GM08714 (cell line): Measurements from ENCODE around the gene PPP3CA.

ENCODE experiments used
- H3K4me3 ChIP-seq: fragments of 200-500 bp; sonication (Bioruptor generic); 2 replicates; pipeline ENCODE4 v1.5.1; 2014; ENCODE audit warnings: mild to moderate bottlenecking, low read length, inconsistent platforms
- ZNF274 ChIP-seq: IDR thresholded peaks from 2 replicates; pipeline ENCODE4 v1.6.1; 2012; ENCODE audit warnings: mild to moderate bottlenecking, low read depth, low read length

PPP3CA gene

GRCh38 chr4:101232074-101232776 is 115.1 kb downstream of the PPP3CA start:
- TF ChIP-seq ZNF274 = no peak
- no peak overlapping the region for H3K4me3 ChIP-seq

DNA sequence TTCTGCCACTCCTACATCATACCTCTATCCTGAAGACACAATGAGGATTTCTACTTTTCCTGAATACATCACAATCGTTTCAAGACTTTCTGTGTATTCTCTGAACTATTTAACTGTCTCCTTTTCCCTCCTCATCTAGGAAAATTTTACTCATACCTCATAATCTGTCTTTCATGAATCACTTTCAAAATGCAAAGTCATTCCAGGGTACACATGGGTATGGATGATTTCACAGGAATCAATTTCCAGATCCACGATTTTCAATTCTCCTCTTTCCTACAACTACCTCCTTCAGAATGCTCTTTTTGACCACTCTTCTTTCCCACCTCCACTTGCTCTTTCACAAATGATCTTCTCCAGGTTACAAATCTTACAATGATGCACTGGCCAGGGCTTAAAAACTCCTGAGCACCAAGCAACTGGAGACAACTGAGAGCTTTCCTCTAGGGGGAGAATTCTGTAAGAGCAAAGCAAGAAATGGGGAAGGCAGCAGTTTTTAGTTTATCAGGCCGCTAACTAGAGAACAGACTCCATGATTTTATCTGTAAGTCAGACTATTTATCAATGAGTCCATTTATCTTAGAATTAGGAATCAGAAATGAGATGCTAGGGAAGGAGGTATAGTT is 116.4 kb downstream of the PPP3CA start:
- TF ChIP-seq ZNF274 = no peak

GRCh38 chr4:101229116-101229515 is 118.2 kb downstream of the PPP3CA start:
- no peak overlapping the region for H3K4me3 ChIP-seq
- no peak for TF ChIP-seq ZNF274

More for the DNA sequence above, 116.4 kb downstream of the PPP3CA start:
- no peak overlapping the region for H3K4me3 ChIP-seq

GRCh38 chr4:101227715-101228114 is 119.6 kb downstream of the PPP3CA start:
- H3K4me3 ChIP-seq = no peak overlapping the region
- no peak for TF ChIP-seq ZNF274

GRCh38 chr4:101224358-101225218 is 122.7 kb downstream of the PPP3CA start:
- no peak overlapping the region for H3K4me3 ChIP-seq
- TF ChIP-seq ZNF274 = no peak

DNA sequence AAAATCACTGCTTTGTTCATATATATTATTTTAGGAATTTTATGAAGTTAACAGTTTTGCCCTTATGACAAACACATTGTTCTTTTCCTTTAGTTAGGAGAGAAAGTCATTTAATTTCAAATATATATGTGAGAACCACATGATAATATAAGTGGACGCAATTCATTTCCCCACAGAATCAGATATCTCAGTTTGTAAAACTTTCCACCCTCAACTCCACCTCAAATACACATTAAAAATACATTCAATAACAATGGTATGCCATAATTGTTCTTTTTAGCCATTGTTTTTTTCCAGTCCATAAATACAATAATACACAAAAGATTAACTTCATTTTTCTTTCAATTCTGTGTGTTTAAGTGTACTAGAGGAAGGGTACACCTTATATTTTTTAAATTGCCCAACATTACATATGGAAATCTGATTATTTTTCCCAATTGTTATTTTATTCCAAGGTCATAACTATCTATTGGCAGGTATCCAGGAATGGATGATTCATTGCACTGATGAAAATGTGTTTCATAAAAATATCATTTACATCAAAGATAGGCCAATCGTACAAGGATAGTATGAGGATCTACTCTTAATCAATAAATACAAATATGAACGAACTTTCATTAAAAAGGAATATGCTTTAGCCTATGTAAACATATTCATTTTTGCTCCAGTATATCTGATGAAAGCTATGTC is 125.0 kb downstream of the PPP3CA start:
- no peak for TF ChIP-seq ZNF274
- H3K4me3 ChIP-seq = no peak overlapping the region

- H3K4me3 ChIP-seq = no peak overlapping the region
- no peak for TF ChIP-seq ZNF274
Observed at GRCh38 chr4:101221294-101221693, 126.0 kb downstream of the PPP3CA start.

- no peak for TF ChIP-seq ZNF274
- H3K4me3 ChIP-seq = no peak overlapping the region
Observed at GRCh38 chr4:101218894-101219293, 128.4 kb downstream of the PPP3CA start.

GRCh38 chr4:101218346-101218745 is 129.0 kb downstream of the PPP3CA start:
- no peak overlapping the region for H3K4me3 ChIP-seq

GRCh38 chr4:101217353-101218031 is 129.8 kb downstream of the PPP3CA start:
- H3K4me3 ChIP-seq = no peak overlapping the region
- TF ChIP-seq ZNF274 = no peak

More at GRCh38 chr4:101218346-101218745, 129.0 kb downstream of the PPP3CA start:
- no peak for TF ChIP-seq ZNF274

DNA sequence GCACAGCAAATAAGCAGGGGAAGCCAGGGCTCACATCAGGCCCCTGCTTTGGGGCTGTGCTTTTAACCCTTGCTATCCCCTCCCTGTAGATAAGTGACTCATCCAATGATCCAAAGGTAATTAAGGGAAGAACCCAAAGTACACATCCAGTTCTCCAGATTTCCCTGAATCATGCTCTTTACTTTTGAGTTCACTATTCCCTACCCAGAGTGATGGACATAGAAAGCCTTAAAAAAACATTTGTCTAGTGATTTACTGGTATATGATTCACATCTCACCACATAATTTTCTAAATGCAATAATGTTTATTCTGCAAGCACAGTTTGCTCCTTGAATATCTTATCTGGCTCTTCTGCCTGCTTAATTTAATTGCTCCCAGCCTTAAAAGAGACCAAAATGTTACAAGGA is 136.2 kb downstream of the PPP3CA start:
- TF ChIP-seq ZNF274 = no peak
- no peak overlapping the region for H3K4me3 ChIP-seq

DNA sequence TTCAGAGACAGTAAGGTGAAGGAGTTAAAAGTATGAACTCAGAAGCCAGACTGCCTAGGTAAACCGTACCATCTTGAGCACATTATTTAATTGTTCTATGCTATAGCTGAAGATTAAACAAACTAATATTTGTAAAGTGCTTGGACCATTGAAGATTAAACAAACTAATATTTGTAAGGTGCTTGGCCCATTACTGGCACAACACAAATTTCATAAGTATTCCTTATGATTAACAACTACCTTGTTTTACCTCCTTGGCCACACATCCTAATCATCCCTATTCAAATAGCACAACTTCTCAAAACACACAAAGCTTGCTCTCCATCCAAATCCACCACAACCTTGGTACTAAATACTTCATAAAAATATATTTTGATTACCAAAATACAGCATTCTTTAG is 137.0 kb downstream of the PPP3CA start:
- no peak for TF ChIP-seq ZNF274
- H3K4me3 ChIP-seq = no peak overlapping the region

GRCh38 chr4:101208171-101208570 is 139.2 kb downstream of the PPP3CA start:
- H3K4me3 ChIP-seq = no peak overlapping the region
- TF ChIP-seq ZNF274 = no peak
